Measurements from ENCODE around the gene TLCD4. TPM values are rescaled to one million over a fixed set of nuclear protein-coding genes. Genes with fewer than 3 reads are reported as not detected.

TLCD4 gene, protein sequence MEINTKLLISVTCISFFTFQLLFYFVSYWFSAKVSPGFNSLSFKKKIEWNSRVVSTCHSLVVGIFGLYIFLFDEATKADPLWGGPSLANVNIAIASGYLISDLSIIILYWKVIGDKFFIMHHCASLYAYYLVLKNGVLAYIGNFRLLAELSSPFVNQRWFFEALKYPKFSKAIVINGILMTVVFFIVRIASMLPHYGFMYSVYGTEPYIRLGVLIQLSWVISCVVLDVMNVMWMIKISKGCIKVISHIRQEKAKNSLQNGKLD
- under 0.01 and 0.16 TPM in 2 replicates for total RNA-seq

DNA sequence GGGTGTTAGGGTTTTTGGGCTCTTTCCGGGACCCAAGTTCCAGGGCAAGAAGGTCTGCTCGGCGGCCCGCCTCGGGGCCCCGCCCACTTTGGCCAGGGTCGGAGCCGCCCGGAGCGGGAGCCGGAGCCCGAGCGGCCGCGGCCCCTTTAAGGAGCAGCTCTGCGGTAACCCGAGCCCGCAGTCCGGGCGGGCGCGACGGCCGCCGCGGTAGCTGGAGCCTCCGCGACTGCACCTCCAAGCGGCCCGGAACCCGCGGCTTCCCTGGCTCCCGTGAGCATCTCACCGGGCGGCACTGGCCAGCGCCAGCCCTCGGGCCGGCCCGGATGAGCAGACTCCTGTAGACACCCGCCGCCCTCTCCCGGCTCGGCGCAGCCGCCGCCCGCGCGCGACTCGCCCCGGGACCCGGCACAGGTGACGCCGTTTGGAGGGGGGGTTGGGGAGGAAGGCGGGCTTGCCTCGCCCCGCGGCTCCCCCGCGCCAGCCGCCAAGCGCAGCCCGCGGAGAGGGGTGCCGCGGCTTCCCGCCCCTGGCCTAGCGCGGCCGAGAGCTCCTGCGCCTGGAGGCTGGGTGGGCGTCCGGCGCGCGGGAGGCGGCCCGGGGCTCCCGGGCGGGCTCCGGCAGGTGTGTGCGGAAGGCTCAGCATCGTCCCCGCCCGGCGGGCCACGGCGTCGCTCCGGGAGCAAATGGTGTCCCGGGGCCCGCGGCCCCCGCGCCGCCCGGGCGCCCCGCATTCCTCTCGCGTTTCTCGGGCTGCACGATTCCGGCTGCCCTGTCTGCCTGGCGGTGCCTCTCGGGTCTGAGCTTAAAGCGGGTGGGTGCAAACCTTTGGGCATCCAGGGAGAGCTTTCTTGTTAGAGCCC, at the start of gene TLCD4:
Gene TLCD4 (plus strand): TSS at position 149 of the 860 bp plus-strand sequence. CDS start 26,547 bp downstream, outside the sequence.

DNA sequence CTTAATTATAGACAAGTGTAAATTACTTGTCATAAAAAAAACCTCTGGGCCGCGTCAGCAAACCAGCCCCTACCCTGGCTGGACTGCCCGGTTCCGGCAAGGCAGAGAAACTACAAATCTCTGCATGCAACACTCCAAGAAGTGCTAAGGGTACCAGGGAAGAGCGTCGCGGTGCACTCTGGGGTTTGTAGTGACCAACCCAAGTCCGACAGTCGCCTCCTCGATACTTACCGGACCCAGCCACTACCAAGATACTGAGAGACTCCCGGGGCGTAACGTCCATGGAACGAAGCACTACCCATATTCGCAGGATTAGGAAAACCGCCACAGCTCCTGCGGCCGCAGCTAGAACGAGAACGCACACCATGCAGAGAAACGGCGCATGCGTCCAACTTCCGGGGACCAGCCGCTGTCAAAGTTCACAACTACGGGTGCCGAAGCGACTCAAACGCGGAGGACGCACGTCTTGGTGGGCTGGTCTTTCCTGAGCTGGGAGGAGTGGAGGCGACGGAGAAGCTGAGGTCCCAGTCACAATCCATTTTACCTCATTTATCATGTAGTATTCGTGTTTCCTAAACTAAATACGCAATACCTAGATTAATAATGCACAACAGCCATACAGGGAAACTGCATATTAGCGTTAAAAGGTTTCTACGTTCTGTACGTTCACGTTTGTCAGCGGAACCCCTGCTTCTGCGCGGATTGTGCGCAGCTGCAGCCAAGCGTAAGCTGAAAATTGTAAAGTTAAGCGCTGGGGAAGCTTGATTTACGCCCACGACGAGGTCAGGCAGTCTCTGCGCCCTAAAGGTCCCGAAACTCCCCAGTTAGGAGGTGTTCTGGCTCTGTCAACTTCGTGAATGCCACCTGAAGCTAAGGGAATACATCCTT, 44.4 kb upstream of the TLCD4 start, which contains the start of gene ALG14:
Gene ALG14 (minus strand): TSS at position 420 of the 888 bp plus-strand sequence. CDS start 53 bp downstream, at position 367.

Other genes starting within 250 kb of the TLCD4 start
- gene CNN3, start 190.2 kb upstream of the TLCD4 start, total RNA-seq = 128 and 213 TPM in 2 replicates
- gene ALG14, start 44.4 kb upstream of the TLCD4 start, total RNA-seq = 2.0 and 3.8 TPM in 2 replicates
- 13.0 and 17.0 TPM in 2 replicates for gene RWDD3, start 116.9 kb downstream of the TLCD4 start, total RNA-seq

All from bronchial smooth muscle cell (primary cell).